Measurements from ENCODE around the gene URB1. TPM values are rescaled to one million over a fixed set of nuclear protein-coding genes. Genes with fewer than 3 reads are reported as not detected.

URB1 gene
- total and polyA plus RNA-seq, 9 of the 15 experiments (the other 6 are each of a cell fraction or from before 2014, with no cell fraction given) = 0.97 to 53.6 (median 21.5) TPM

DNA sequence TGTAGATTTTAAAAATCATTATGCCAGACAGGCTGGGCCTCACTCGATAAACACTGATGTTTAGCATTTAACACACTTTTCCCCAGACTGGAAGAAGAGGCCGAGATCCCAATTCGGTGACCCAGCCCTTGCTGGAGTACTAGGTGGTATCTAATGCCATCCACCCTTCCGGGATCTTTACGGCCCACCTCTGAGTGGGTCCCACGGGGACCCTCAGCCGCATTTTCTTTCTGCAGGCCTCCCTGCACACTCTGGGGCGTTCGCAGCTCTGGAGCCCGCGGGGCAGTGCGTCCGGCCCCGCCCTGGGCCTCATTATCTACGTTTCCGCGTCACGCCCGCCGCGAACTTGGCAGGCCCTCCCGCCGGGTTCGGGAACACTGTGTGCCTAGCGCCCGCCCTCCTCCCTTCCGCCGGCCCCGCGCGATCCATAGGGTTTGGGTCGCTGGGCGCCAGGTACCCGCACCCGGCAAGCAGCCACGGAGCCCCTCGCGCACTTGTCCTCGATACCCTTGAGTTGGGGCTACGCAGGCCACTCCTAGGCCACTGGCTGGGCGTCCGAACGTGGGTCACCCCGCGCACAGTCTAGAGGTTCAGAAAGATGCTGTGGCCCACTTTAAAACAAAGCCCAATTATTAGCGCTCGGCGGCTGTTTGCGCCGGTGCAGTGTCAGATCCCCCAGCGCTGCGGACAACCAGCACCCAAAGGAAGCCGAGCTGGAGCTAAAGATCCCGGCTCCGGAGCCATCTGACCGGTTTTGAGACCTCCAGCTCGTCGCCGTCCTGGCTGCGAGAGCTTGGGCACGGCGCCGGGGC, 18.7 kb upstream of the URB1 start:
- Histone ChIP-seq H3K4me3 (peak overlapping the region; percentile 8; the same call in 1 of the 2 replicates), H3K9me1 (ENCODE audit: control insufficient read depth, insufficient read depth, low read length) (no peaks in the 10 kb centered on the region), H3K27me3 (ENCODE audit: control insufficient read depth in 2 of 2, insufficient read depth in 2 of 2, low read length in 2 of 2) (peaks cover 34 to 61% of the 10 kb centered on the region in 2 experiments; a peak in 4 of 5 replicates), H4K20me1 (replicated peaks; ENCODE audit: control insufficient read depth, insufficient read depth, low read length) (no peaks in the 10 kb centered on the region), H3K9ac (ENCODE audit: insufficient read depth in 1 of 2, low read depth in 2 of 2, low read length in 2 of 2) (peak overlapping the region; percentile 17 to 68), H3K36me3 (ENCODE audit: control insufficient read depth, insufficient read depth, low read length) (no peaks in the 10 kb centered on the region), H3K4me1 (replicated peaks in 1 of 2; ENCODE audit: control insufficient read depth in 2 of 2, insufficient read depth in 2 of 2, low read length in 2 of 2) (peaks cover 2 to 22% of the 10 kb centered on the region in 2 experiments; a peak in 4 of 5 replicates), H3K9me3 (replicated peaks; ENCODE audit: control insufficient read depth, insufficient read depth, low read depth, low read length) (no peaks in the 10 kb centered on the region), H3K79me2 (ENCODE audit: control insufficient read depth, insufficient read depth, low read length) (no peaks in the 10 kb centered on the region), H3K27ac (ENCODE audit: extremely low read depth, low read depth, low read length) (no peak overlapping the region), H3K4me2 (ENCODE audit: insufficient read depth, low read length) (peak overlapping the region; percentile 44), H2AFZ (ENCODE audit: low read depth, low read length) (peak overlapping the region; percentile 80)
- 28% methylated on average over 62 of the region's 63 CpGs for WGBS (ENCODE audit: insufficient coverage, low coverage, missing lambda C conversion rate)
- FAIRE-seq (no peak), DNase-seq (ENCODE audit: extremely low read depth in 1 of 4, low spot score in 3 of 4) (peak; percentile 50 to 61 (median 58)), ATAC-seq (peak; percentile 86)
- ChIA-PET CTCF (ENCODE audit: low intra/inter-chr PET ratio) (no interaction called here), POLR2A (interaction anchor here (0.6 to 0.7 kb wide), 3 partner anchors 80 to 1195 kb away, joined by 3 to 4 read pairs (median 3); no protein-coding TSS in a partner anchor)
- in situ Hi-C loops (cut with MboI) (no loop called here), intact Hi-C loops (cut with micrococcal nuclease) (no loop called here)
- BruUV-seq (replicated peaks) = no TSS peak
- TF ChIP-seq BACH1 (tag; IDR thresholded peaks at IDR 0.05) (no peak), NFIX (CRISPR knock-in tag; IDR thresholded peaks at IDR 0.05; ENCODE audit: low read depth) (no peak), SNRNP70 (optimal IDR thresholded peaks at IDR 0.05; ENCODE audit: low read depth, low read length) (no peak), RBFOX2 (IDR thresholded peaks at IDR 0.05; ENCODE audit: low read depth, low read length) (peak; percentile 67), RBBP5 (IDR thresholded peaks at IDR 0.05; ENCODE audit: borderline replicate concordance, insufficient read depth, low read length, poor library complexity, severe bottlenecking) (no peak)
- TF ChIP-seq, protein P1, sequence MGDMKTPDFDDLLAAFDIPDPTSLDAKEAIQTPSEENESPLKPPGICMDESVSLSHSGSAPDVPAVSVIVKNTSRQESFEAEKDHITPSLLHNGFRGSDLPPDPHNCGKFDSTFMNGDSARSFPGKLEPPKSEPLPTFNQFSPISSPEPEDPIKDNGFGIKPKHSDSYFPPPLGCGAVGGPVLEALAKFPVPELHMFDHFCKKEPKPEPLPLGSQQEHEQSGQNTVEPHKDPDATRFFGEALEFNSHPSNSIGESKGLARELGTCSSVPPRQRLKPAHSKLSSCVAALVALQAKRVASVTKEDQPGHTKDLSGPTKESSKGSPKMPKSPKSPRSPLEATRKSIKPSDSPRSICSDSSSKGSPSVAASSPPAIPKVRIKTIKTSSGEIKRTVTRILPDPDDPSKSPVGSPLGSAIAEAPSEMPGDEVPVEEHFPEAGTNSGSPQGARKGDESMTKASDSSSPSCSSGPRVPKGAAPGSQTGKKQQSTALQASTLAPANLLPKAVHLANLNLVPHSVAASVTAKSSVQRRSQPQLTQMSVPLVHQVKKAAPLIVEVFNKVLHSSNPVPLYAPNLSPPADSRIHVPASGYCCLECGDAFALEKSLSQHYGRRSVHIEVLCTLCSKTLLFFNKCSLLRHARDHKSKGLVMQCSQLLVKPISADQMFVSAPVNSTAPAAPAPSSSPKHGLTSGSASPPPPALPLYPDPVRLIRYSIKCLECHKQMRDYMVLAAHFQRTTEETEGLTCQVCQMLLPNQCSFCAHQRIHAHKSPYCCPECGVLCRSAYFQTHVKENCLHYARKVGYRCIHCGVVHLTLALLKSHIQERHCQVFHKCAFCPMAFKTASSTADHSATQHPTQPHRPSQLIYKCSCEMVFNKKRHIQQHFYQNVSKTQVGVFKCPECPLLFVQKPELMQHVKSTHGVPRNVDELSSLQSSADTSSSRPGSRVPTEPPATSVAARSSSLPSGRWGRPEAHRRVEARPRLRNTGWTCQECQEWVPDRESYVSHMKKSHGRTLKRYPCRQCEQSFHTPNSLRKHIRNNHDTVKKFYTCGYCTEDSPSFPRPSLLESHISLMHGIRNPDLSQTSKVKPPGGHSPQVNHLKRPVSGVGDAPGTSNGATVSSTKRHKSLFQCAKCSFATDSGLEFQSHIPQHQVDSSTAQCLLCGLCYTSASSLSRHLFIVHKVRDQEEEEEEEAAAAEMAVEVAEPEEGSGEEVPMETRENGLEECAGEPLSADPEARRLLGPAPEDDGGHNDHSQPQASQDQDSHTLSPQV (IDR thresholded peaks at IDR 0.05) = no peak
- TF ChIP-seq, protein P2, sequence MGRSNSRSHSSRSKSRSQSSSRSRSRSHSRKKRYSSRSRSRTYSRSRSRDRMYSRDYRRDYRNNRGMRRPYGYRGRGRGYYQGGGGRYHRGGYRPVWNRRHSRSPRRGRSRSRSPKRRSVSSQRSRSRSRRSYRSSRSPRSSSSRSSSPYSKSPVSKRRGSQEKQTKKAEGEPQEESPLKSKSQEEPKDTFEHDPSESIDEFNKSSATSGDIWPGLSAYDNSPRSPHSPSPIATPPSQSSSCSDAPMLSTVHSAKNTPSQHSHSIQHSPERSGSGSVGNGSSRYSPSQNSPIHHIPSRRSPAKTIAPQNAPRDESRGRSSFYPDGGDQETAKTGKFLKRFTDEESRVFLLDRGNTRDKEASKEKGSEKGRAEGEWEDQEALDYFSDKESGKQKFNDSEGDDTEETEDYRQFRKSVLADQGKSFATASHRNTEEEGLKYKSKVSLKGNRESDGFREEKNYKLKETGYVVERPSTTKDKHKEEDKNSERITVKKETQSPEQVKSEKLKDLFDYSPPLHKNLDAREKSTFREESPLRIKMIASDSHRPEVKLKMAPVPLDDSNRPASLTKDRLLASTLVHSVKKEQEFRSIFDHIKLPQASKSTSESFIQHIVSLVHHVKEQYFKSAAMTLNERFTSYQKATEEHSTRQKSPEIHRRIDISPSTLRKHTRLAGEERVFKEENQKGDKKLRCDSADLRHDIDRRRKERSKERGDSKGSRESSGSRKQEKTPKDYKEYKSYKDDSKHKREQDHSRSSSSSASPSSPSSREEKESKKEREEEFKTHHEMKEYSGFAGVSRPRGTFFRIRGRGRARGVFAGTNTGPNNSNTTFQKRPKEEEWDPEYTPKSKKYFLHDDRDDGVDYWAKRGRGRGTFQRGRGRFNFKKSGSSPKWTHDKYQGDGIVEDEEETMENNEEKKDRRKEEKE (IDR thresholded peaks at IDR 0.05; ENCODE audit: borderline replicate concordance in 1 of 2, control insufficient read depth in 1 of 2, low read depth in 2 of 2, low read length in 1 of 2) = no peak
- TF ChIP-seq, protein P3, sequence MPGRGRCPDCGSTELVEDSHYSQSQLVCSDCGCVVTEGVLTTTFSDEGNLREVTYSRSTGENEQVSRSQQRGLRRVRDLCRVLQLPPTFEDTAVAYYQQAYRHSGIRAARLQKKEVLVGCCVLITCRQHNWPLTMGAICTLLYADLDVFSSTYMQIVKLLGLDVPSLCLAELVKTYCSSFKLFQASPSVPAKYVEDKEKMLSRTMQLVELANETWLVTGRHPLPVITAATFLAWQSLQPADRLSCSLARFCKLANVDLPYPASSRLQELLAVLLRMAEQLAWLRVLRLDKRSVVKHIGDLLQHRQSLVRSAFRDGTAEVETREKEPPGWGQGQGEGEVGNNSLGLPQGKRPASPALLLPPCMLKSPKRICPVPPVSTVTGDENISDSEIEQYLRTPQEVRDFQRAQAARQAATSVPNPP (IDR thresholded peaks at IDR 0.05; ENCODE audit: borderline replicate concordance, insufficient read depth, insufficient read length) = no peak
